Duodenal mucosa (tissue), 2 donors: Measurements from ENCODE around the gene CTNNA2.

Source experiments
- H3K27ac ChIP-seq: one replicate; pipeline ENCODE4 v1.7.0; 2013; ENCODE audit warnings: low read depth, low read length
- H3K27me3 ChIP-seq, 2 donors: one replicate each; pipeline ENCODE4 v1.7.0; 2013; ENCODE audit warnings: low read length in 2 of 2, control low read depth in 1 of 2; ENCODE audit not compliant: insufficient read depth in 2 of 2, control insufficient read depth in 1 of 2
- H3K36me3 ChIP-seq, 2 donors: one replicate each; pipeline ENCODE4 v1.7.0; 2013; ENCODE audit warnings: low read length in 2 of 2, control low read depth in 1 of 2; ENCODE audit not compliant: insufficient read depth in 2 of 2, control insufficient read depth in 1 of 2
- H3K4me1 ChIP-seq, 2 donors: one replicate each; pipeline ENCODE4 v1.7.0; 2013; ENCODE audit warnings: low read length in 2 of 2, control low read depth in 1 of 2; ENCODE audit not compliant: insufficient read depth in 2 of 2, control insufficient read depth in 1 of 2
- H3K4me3 ChIP-seq, 2 donors: one replicate each; pipeline ENCODE4 v1.7.0; 2013; ENCODE audit warnings: low read length in 2 of 2, low read depth in 1 of 2
- H3K9ac ChIP-seq, 2 donors: one replicate each; pipeline ENCODE4 v1.7.0; 2013; ENCODE audit warnings: low read length in 2 of 2, low read depth in 1 of 2
- H3K9me3 ChIP-seq, 2 donors: one replicate each; pipeline ENCODE4 v1.7.0; 2013; ENCODE audit warnings: low read length in 2 of 2, control low read depth in 1 of 2; ENCODE audit not compliant: control insufficient read depth in 1 of 2

Gene CTNNA2

DNA sequence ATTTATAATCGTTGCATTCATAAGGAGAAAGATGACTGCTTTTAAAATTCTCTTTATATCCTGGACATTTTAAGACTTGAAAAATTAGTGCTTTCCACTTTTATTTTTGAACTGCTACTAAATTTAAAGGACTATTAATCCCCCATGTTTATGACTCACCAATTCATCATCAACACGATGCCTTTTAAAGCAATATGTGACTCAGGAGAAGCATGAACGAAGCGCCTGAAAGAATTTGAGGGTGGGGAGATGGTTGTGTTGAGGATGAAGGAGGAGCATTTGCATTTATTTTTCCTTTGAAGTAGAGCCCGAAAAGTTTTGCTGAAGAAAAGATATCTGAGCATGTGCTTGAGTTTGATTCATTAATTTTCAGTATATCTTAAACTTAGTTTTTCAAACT lies 983.9 kb downstream of the CTNNA2 start:
- Histone ChIP-seq H3K9ac (no peak overlapping the region), H3K4me3 (no peak overlapping the region), H3K9me3 (no peaks in the 10 kb centered on the region), H3K27me3 (no peaks in the 10 kb centered on the region), H3K27ac (no peak overlapping the region), H3K36me3 (no peaks in the 10 kb centered on the region), H3K4me1 (no peaks in the 10 kb centered on the region)

DNA sequence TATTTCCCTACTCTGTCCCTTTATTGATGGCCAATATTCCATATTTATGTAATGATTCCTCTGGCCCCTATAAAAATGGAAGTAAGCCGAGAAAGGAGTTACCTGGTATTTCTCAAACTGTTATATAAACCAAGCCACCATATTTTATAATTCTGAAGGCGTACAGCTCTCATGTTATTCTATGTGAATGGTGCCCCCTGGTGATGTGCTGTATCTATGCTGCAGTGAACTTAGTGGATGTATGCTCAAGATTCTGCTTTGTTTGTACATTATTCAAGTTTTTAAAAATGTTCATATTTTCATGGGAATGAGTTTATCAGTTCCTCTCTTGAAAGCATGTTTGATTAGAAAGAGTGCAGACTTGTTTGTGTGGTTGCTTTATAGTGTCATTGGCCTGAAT lies 986.2 kb downstream of the CTNNA2 start:
- H3K9ac ChIP-seq, result no peak overlapping the region
- no peaks in the 10 kb centered on the region for H3K36me3 ChIP-seq
- H3K27ac ChIP-seq, result no peak overlapping the region
- no peaks in the 10 kb centered on the region for H3K4me1 ChIP-seq
- no peaks in the 10 kb centered on the region for H3K27me3 ChIP-seq
- no peaks in the 10 kb centered on the region for H3K9me3 ChIP-seq
- no peak overlapping the region for H3K4me3 ChIP-seq

GRCh38 chr2:80501874-80502624 lies 989.2 kb downstream of the CTNNA2 start:
- Histone ChIP-seq H3K4me3 (no peak overlapping the region), H3K4me1 (no peaks in the 10 kb centered on the region)

DNA sequence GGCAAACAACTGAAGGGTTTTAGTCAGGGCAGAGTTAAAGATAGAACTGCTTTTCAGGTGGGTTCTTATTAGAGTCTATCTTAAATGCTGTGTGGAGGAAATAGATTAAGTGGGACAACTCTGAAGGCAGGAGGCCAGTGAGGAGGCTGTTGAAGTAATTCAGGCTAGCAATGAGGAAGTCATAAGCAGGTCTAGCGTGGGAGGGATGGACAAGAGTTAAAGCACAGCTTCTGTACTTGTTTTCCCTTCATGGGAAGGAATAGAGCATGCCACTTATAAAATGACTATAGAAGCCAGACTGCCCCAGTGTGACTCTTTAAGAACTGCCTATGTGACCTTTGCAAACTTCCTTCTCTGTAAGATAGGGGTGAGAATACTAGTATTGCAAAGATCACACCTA lies 993.7 kb downstream of the CTNNA2 start:
- Histone ChIP-seq H3K36me3 (no peaks in the 10 kb centered on the region), H3K4me1 (no peaks in the 10 kb centered on the region), H3K9me3 (no peaks in the 10 kb centered on the region), H3K27me3 (no peaks in the 10 kb centered on the region), H3K9ac (no peak overlapping the region), H3K4me3 (no peak overlapping the region), H3K27ac (no peak overlapping the region)

More at GRCh38 chr2:80501874-80502624, 989.2 kb downstream of the CTNNA2 start:
- no peak overlapping the region for H3K9ac ChIP-seq
- H3K36me3 ChIP-seq, result no peaks in the 10 kb centered on the region
- H3K27me3 ChIP-seq, result no peaks in the 10 kb centered on the region
- no peak overlapping the region for H3K27ac ChIP-seq
- no peaks in the 10 kb centered on the region for H3K9me3 ChIP-seq

- Histone ChIP-seq H3K9me3 (no peaks in the 10 kb centered on the region), H3K4me1 (no peaks in the 10 kb centered on the region), H3K4me3 (no peak overlapping the region), H3K27ac (no peak overlapping the region), H3K27me3 (no peaks in the 10 kb centered on the region), H3K9ac (no peak overlapping the region), H3K36me3 (no peaks in the 10 kb centered on the region)
Measured at GRCh38 chr2:80510716-80511115, 997.9 kb downstream of the CTNNA2 start.

GRCh38 chr2:80515964-80516363 lies 1003.1 kb downstream of the CTNNA2 start:
- no peak overlapping the region for H3K27ac ChIP-seq
- no peaks in the 10 kb centered on the region for H3K4me1 ChIP-seq
- no peaks in the 10 kb centered on the region for H3K36me3 ChIP-seq
- H3K27me3 ChIP-seq, result no peaks in the 10 kb centered on the region
- H3K9ac ChIP-seq, result no peak overlapping the region
- H3K4me3 ChIP-seq, result no peak overlapping the region
- H3K9me3 ChIP-seq, result no peaks in the 10 kb centered on the region

GRCh38 chr2:80517316-80517715 lies 1004.5 kb downstream of the CTNNA2 start:
- Histone ChIP-seq H3K27ac (no peak overlapping the region), H3K36me3 (no peaks in the 10 kb centered on the region), H3K9me3 (no peaks in the 10 kb centered on the region), H3K4me3 (no peak overlapping the region), H3K27me3 (no peaks in the 10 kb centered on the region), H3K4me1 (no peaks in the 10 kb centered on the region), H3K9ac (no peak overlapping the region)

- Histone ChIP-seq H3K36me3 (no peaks in the 10 kb centered on the region), H3K4me1 (no peaks in the 10 kb centered on the region), H3K4me3 (no peak overlapping the region), H3K9me3 (no peaks in the 10 kb centered on the region), H3K27ac (no peak overlapping the region), H3K9ac (no peak overlapping the region), H3K27me3 (no peaks in the 10 kb centered on the region)
Measured at GRCh38 chr2:80519121-80519643, 1006.3 kb downstream of the CTNNA2 start.

DNA sequence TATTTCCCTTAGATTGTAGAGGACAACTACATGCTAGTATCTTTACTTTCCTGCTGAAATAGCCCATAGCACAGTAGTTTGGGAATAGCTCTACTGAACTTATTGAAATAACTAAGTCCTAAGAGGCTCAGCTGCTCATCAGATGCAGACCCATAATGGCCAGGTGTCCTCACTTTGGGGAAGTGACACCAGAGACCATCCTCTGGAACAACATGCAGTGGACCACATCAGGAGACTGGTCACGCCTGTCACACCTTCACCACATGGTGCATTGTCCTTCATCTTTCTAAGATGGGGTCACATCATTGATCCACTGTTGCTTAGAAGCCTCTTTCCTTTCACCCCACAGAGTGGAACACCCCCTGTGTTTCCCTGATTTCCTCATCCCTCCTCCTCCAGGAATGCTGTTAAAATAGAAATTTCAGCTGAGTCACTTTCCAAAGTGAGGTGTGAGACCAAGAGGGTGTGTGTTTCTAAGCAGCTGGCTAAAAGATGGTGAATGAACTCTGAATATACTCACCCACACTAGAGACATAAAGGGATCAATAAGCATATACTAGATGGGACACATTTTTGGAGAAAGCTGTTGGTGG lies 1006.9 kb downstream of the CTNNA2 start:
- H3K36me3 ChIP-seq, result no peaks in the 10 kb centered on the region
- H3K4me3 ChIP-seq, result no peak overlapping the region
- H3K9ac ChIP-seq, result no peak overlapping the region
- no peaks in the 10 kb centered on the region for H3K4me1 ChIP-seq
- H3K27me3 ChIP-seq, result no peaks in the 10 kb centered on the region
- no peak overlapping the region for H3K27ac ChIP-seq
- H3K9me3 ChIP-seq, result no peaks in the 10 kb centered on the region

- Histone ChIP-seq H3K4me3 (no peak overlapping the region), H3K36me3 (no peaks in the 10 kb centered on the region), H3K4me1 (no peaks in the 10 kb centered on the region), H3K27me3 (no peaks in the 10 kb centered on the region), H3K27ac (no peak overlapping the region), H3K9ac (no peak overlapping the region), H3K9me3 (no peaks in the 10 kb centered on the region)
Measured at GRCh38 chr2:80525152-80525551, 1012.3 kb downstream of the CTNNA2 start.
